ENCODE measurements around the gene SEL1L. TPM values are rescaled to one million over a fixed set of nuclear protein-coding genes. Genes with fewer than 3 reads are reported as not detected.
"Not testable (repeated sequence)": the region's sequence is repeated elsewhere in the genome, so short reads cannot be mapped to it uniquely, and the experiment has no call there.

SEL1L gene
- total RNA-seq, 2 donors from 2014 or later, result 70.5 to 79.2 TPM

- peaks cover 68% of the 10 kb centered on the region for H3K27me3 Mint-ChIP-seq (ENCODE audit: low read depth)
- not testable (repeated sequence) for H3K27ac Mint-ChIP-seq; H3K4me3 Mint-ChIP-seq; ATAC-seq (replicated peaks in 1 of 2); H3K4me1 Mint-ChIP-seq (ENCODE audit: low read depth); H3K9me3 Mint-ChIP-seq; DNase-seq; H3K36me3 Mint-ChIP-seq (ENCODE audit: insufficient read depth in 2 of 2)
Measured at GRCh38 chr14:81429749-81430148, 103.9 kb downstream of the SEL1L start.

GRCh38 chr14:81429028-81429427, 104.6 kb downstream of the SEL1L start:
- H3K9me3 Mint-ChIP-seq, result no peaks in the 10 kb centered on the region
- no peaks in the 10 kb centered on the region for H3K4me1 Mint-ChIP-seq (ENCODE audit: low read depth)
- H3K36me3 Mint-ChIP-seq (ENCODE audit: insufficient read depth in 2 of 2), result no peaks in the 10 kb centered on the region
- H3K27ac Mint-ChIP-seq, result no peak overlapping the region
- H3K27me3 Mint-ChIP-seq (ENCODE audit: low read depth), result peaks cover 61% of the 10 kb centered on the region
- H3K4me3 Mint-ChIP-seq, result no peak overlapping the region
- DNase-seq, result no peak
- ATAC-seq (replicated peaks in 1 of 2), result no peak

GRCh38 chr14:81427348-81428058, 106.2 kb downstream of the SEL1L start:
- DNase-seq, result no peak
- no peak for ATAC-seq (replicated peaks in 1 of 2)
- Mint-ChIP-seq H3K27ac (no peak overlapping the region), H3K27me3 (ENCODE audit: low read depth) (peaks cover 46% of the 10 kb centered on the region), H3K4me3 (no peak overlapping the region), H3K9me3 (no peaks in the 10 kb centered on the region), H3K36me3 (ENCODE audit: insufficient read depth in 2 of 2) (no peaks in the 10 kb centered on the region), H3K4me1 (ENCODE audit: low read depth) (no peaks in the 10 kb centered on the region)

GRCh38 chr14:81423504-81423903, 110.1 kb downstream of the SEL1L start:
- no peak overlapping the region for H3K4me3 Mint-ChIP-seq
- ATAC-seq (replicated peaks in 1 of 2) (no peak), DNase-seq (no peak)
- peaks cover 0 to 7% of the 10 kb centered on the region in 2 donors for H3K9me3 Mint-ChIP-seq
- H3K27ac Mint-ChIP-seq, result no peak overlapping the region
- peaks cover 33% of the 10 kb centered on the region for H3K27me3 Mint-ChIP-seq (ENCODE audit: low read depth)
- no peaks in the 10 kb centered on the region for H3K4me1 Mint-ChIP-seq (ENCODE audit: low read depth)
- H3K36me3 Mint-ChIP-seq (ENCODE audit: insufficient read depth in 2 of 2), result no peaks in the 10 kb centered on the region

Other genes starting within 250 kb of the SEL1L start
- under 1 TPM; 0.10 to 0.12 TPM for gene STON2, start 133.5 kb downstream of the SEL1L start, total RNA-seq

Measured in activated T-cell treated with anti-CD3 and anti-CD28 coated beads, Interleukin-2, amount 50 U/mL, for 72 hours (primary cell).